Loucy (cell line): ENCODE data around the gene RACK1.

ENCODE experiments used
- CTCF ChIP-seq: fragments of 200-600 bp; sonication (generic); conservative IDR thresholded peaks from 2 replicates; pipeline ENCODE4 v1.5.1; 2014; ENCODE audit warnings: mild to moderate bottlenecking, antibody characterized with exemption, low read length
- EZH2phosphoT487 ChIP-seq: fragments of 200-600 bp; IDR thresholded peaks from 2 replicates; pipeline ENCODE4 v1.6.1; 2018; ENCODE audit warnings: antibody characterized with exemption, mild to moderate bottlenecking, moderate library complexity, borderline replicate concordance

DNA sequence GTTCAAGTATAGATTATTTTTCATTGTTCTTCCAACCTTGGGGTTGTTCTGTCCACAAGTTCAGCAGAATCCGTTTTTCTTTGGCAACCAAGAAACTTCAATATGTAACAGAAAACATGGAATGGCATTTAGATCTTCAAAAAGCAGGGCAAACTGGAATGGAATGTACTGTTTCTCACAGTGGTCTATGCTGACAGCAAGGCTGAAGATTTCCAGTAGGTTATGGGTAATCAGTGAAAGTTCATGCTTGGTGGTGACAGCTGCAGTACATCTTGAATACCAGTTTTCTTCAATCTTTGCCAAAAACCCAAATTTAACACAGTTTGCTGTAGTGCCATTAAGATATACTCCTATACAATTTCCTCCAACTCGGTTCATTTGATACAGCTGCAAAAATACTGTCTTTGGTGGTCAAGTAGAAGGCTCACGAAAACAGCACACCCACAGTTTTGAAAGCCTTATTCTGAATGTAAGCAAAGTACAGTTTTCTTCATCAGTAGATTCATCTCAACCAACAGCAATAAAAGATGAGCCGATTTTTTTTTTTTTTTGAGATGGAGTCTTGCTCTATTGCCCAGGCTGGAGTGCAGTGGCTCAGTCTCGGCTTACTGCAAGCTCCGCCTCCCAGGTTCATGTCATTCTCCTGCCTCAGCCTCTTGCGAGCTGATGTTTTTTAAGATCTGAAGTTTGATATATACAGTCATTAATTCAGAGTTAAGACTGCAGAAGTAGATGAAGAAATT is 12.3 kb upstream of the RACK1 start:
- TF ChIP-seq CTCF, result no peak
- TF ChIP-seq EZH2phosphoT487, result no peak
